Chondrocyte (in vitro differentiated cells): ENCODE results near the gene PRTN3. TPM values are rescaled to one million over a fixed set of nuclear protein-coding genes. Genes with fewer than 3 reads are reported as not detected.
A peak's percentile ranks its signal among the peaks of the same experiment; 100 is the strongest.

Experiments
- DNase-seq: peaks from one replicate; pipeline ENCODE4 v3.0.0; 2021; ENCODE audit warnings: mixed read lengths, low spot score
- H3K27ac Mint-ChIP-seq: one replicate; pipeline ENCODE4 v1.8.0; 2021; ENCODE audit warnings: mild to moderate bottlenecking, moderate library complexity, mixed read lengths; ENCODE audit not compliant: unreplicated experiment
- H3K27me3 Mint-ChIP-seq: 2 replicates; pipeline ENCODE4 v1.8.0; 2021; ENCODE audit warnings: low read depth, mixed read lengths
- H3K36me3 Mint-ChIP-seq: 2 replicates; pipeline ENCODE4 v1.8.0; 2021; ENCODE audit warnings: low read depth, mixed read lengths
- H3K4me1 Mint-ChIP-seq: 2 replicates; pipeline ENCODE4 v1.8.0; 2021; ENCODE audit warnings: low read depth, mild to moderate bottlenecking, mixed read lengths
- H3K4me3 Mint-ChIP-seq: one replicate; pipeline ENCODE4 v1.8.0; 2021; ENCODE audit warnings: mild to moderate bottlenecking, moderate library complexity, mixed read lengths; ENCODE audit not compliant: unreplicated experiment
- H3K9me3 Mint-ChIP-seq: 2 replicates; pipeline ENCODE4 v1.8.0; 2021; ENCODE audit warnings: low read depth, mixed read lengths
- CTCF ChIP-seq: fragments of 200-600 bp; sonication (generic); IDR thresholded peaks from 2 replicates; pipeline ENCODE4 v1.5.0; 2021; ENCODE audit warnings: antibody characterized with exemption, mild to moderate bottlenecking, moderate library complexity
- total RNA-seq: library from RNA; stranded (reverse); gene quantifications from 3 replicates; pipeline ENCODE4 v1.2.1, GENCODE V29; 2021

The PRTN3 gene
- total RNA-seq, 1 donor from 2014 or later: not detected

GRCh38 chr19:861141-861755, 20.4 kb downstream of the PRTN3 start:
- Mint-ChIP-seq H3K36me3 (peaks cover 2% of the 10 kb centered on the region), H3K4me1 (peaks cover 11% of the 10 kb centered on the region), H3K9me3 (no peaks in the 10 kb centered on the region), H3K27me3 (no peaks in the 10 kb centered on the region), H3K4me3 (peak overlapping the region; percentile 22), H3K27ac (no peak overlapping the region)
- TF ChIP-seq CTCF: no peak
- DNase-seq: no peak

GRCh38 chr19:861756-862580, 21.2 kb downstream of the PRTN3 start:
- Mint-ChIP-seq H3K9me3 (no peaks in the 10 kb centered on the region), H3K4me3 (peak overlapping the region; percentile 22), H3K4me1 (peaks cover 12% of the 10 kb centered on the region), H3K27me3 (no peaks in the 10 kb centered on the region), H3K27ac (no peak overlapping the region), H3K36me3 (peaks cover 2% of the 10 kb centered on the region)
- TF ChIP-seq CTCF: peak; percentile 18
- DNase-seq: no peak

- Mint-ChIP-seq H3K4me1 (peaks cover 20% of the 10 kb centered on the region), H3K9me3 (no peaks in the 10 kb centered on the region), H3K27me3 (no peaks in the 10 kb centered on the region), H3K4me3 (no peak overlapping the region), H3K36me3 (peaks cover 6% of the 10 kb centered on the region), H3K27ac (no peak overlapping the region)
- no peak for TF ChIP-seq CTCF
- peak; percentile 91 for DNase-seq
Observed at GRCh38 chr19:862581-863314, 21.9 kb downstream of the PRTN3 start.

DNA sequence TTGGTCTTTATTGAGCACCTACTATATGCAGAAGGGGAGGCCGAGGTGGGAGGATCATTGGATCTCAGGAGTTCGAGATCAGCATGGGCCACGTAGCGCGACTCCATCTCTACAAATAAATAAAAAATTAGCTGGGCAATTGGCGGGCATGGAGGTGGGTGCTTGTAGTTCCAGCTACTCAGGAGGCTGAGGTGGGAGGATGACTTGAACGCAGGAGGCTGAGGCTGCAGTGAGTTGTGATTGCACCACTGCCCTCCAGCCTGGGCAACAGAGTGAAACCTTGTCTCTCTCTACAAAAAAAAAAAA, 22.5 kb downstream of the PRTN3 start:
- Mint-ChIP-seq H3K27ac (no peak overlapping the region), H3K27me3 (no peaks in the 10 kb centered on the region), H3K4me3 (no peak overlapping the region), H3K9me3 (no peaks in the 10 kb centered on the region), H3K36me3 (peaks cover 6% of the 10 kb centered on the region), H3K4me1 (peaks cover 21% of the 10 kb centered on the region)
- no peak for DNase-seq
- no peak for TF ChIP-seq CTCF

DNA sequence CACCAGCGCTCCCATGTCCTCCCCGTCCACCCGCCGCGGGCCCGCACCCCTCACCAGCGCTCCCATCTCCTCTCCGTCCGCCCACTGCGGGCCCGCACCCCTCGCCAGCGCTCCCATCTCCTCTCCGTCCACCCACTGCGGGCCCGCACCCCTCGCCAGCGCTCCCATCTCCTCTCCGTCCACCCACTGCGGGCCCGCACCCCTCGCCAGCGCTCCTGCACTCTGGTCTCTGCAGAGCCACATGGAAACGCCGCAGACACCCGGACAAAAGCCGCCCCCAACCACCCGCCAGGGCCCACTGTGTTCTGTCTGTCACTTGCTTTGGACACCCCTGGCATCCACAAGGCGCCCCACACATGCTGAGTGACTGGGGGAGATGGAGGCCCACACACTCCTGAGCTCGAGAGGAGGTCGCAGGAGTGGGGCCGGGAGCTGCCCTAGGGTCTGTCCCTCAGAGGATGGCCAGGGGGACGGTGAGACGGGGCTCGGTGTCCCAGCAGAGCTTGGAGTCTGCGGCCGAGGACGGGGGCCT, 26.0 kb downstream of the PRTN3 start:
- H3K36me3 Mint-ChIP-seq: peaks cover 8% of the 10 kb centered on the region
- no peak overlapping the region for H3K27ac Mint-ChIP-seq
- H3K4me3 Mint-ChIP-seq: no peak overlapping the region
- DNase-seq: no peak
- H3K9me3 Mint-ChIP-seq: no peaks in the 10 kb centered on the region
- H3K4me1 Mint-ChIP-seq: peaks cover 45% of the 10 kb centered on the region
- TF ChIP-seq CTCF: no peak
- H3K27me3 Mint-ChIP-seq: no peaks in the 10 kb centered on the region
